Pancreas (tissue), 10 donors: ENCODE results near the gene PBRM1. TPM values are rescaled to one million over a fixed set of nuclear protein-coding genes. Genes with fewer than 3 reads are reported as not detected.

ENCODE experiments used
- ATAC-seq, 4 donors: fragments of 200-7000 bp; cut with Tn5 transposase; one replicate each; pipeline versions ENCODE4 v1.8.0 to v1.9.1; 2020; ENCODE audit warnings: mild to moderate bottlenecking in 4 of 4, moderate library complexity in 4 of 4
- DNase-seq, 6 donors: peaks; one replicate each; pipeline ENCODE4 v3.0.0-alpha.2; 2020
- FAIRE-seq: peaks from 2 replicates; lab custom pipeline; 2012; peaks lifted over from hg19 to GRCh38; lab: Jason Lieb, UNC
- H3K27ac ChIP-seq, 4 donors: fragments of 200-600 bp; sonication (generic); 1 replicate in 3 of 4; 2 replicates in 1 of 4; pipeline versions ENCODE4 v1.5.0 to v1.8.0; 2020
- H3K27me3 ChIP-seq, 4 donors: fragments of 200-600 bp; one replicate each; pipeline ENCODE4 v1.8.0; 2021
- H3K36me3 ChIP-seq, 3 donors: fragments of 200-600 bp; sonication (generic) in 1 of 3; one replicate each; pipeline versions ENCODE4 v1.5.0 to v1.8.0; 2020 to 2021
- H3K4me1 ChIP-seq, 3 donors: fragments of 200-600 bp; one replicate each; pipeline ENCODE4 v1.8.0; 2021
- H3K4me3 ChIP-seq, 4 donors: fragments of 200-600 bp; sonication (generic) in 2 of 4; one replicate each; pipeline versions ENCODE4 v1.5.0 to v1.8.0; 2020 to 2021
- H3K9me3 ChIP-seq, 4 donors: fragments of 200-600 bp; one replicate each; pipeline ENCODE4 v1.8.0; 2021
- CTCF ChIP-seq, 4 donors: fragments of 200-600 bp; sonication (generic) in 3 of 4; IDR thresholded peaks; one replicate each; pipeline versions ENCODE4 v1.5.0 to v1.8.0; 2021; ENCODE audit warnings: antibody characterized with exemption in 4 of 4
- WGBS, 2 donors: extraction: QIAGEN DNeasy Blood & Tissue Kit; methylation state at CpG; one replicate each; pipeline ENCODE4 v1.1.7; 2013; 5-methylcytosine and 5-hydroxymethylcytosine counted together
- intact Hi-C, 3 donors: fragments of 100-400 bp; cut with DNase I; formaldehyde crosslinking; loops; one replicate each; pipeline versions ENCODE4 v1.11.1 to v1.14.2; 2022
- polyA plus RNA-seq, 2 donors: library from polyadenylated mRNA; stranded (reverse); fragments of 200-250 nt; gene quantifications; one replicate each; pipeline ENCODE4 v1.2.3, GENCODE V29; 2013
- total RNA-seq, 6 donors: library from RNA; stranded (reverse); fragmentation: NEBNext Ultra II Directional in 4 of 6; extraction: Animal tissue kit (Norgen Biotek cat#: 25700) in 4 of 6; gene quantifications; one replicate each; pipeline versions ENCODE4 v1.2.1 to v1.2.4, GENCODE V29; 2021 to 2023
- donor health status: healthy with polysubstance abuse.
- donor health status: DM: no; HTN: no; CAD: no; lungs with moderate emphysema.
- donor health status: DM: no; HTN: no; CAD: no.
- donor health status: control.
- donor health status: control.
- donor health status: Bipolar disorder and iron deficiency.
- donor health status: DM: yes; HTN: yes; CAD: no.
- donor health status: DM: no; HTN: no; CAD: no.
- donor health status: DM: no; HTN: no; CAD: no.
- donor health status: DM: yes; HTN: yes; CAD: no.

Gene PBRM1
- total and polyA plus RNA-seq, 8 donors = 7.4 to 34.9 (median 22.5) TPM

GRCh38 chr3:52554026-52554755 is 131.5 kb downstream of the PBRM1 start:
- Histone ChIP-seq H3K4me3 (no peak overlapping the region), H3K4me1 (peaks cover 27 to 28% (median 28%) of the 10 kb centered on the region in 3 donors), H3K9me3 (no peaks in the 10 kb centered on the region), H3K36me3 (peaks cover 0 to 18% (median 13%) of the 10 kb centered on the region in 3 donors), H3K27me3 (no peaks in the 10 kb centered on the region), H3K27ac (peak overlapping the region in 2 of 4 donors; percentile 9 to 16)
- FAIRE-seq (no peak), DNase-seq (peak in 5 of 6 donors; percentile 54 to 85 (median 64)), ATAC-seq (peak; percentile 88 to 95 (median 90))
- WGBS, 2 donors = 36 to 48% methylated on average over 5 of the region's 5 CpGs
- intact Hi-C loops = no loop called here
- no peak for TF ChIP-seq CTCF (IDR thresholded peaks at IDR 0.05)

GRCh38 chr3:52552089-52552488 is 133.6 kb downstream of the PBRM1 start:
- H3K27ac ChIP-seq = no peak overlapping the region
- peaks cover 0 to 27% (median 18%) of the 10 kb centered on the region in 3 donors for H3K36me3 ChIP-seq
- peaks cover 27 to 28% (median 28%) of the 10 kb centered on the region in 3 donors for H3K4me1 ChIP-seq
- no peak for FAIRE-seq
- H3K9me3 ChIP-seq = no peaks in the 10 kb centered on the region
- TF ChIP-seq CTCF (IDR thresholded peaks at IDR 0.05) = no peak
- 42 to 45% methylated on average over 3 of the region's 3 CpGs for WGBS, 2 donors
- intact Hi-C loops = no loop called here
- ATAC-seq = peak in 2 of 4 donors; percentile 21 to 38
- H3K27me3 ChIP-seq = no peaks in the 10 kb centered on the region
- no peak overlapping the region for H3K4me3 ChIP-seq
- no peak for DNase-seq

DNA sequence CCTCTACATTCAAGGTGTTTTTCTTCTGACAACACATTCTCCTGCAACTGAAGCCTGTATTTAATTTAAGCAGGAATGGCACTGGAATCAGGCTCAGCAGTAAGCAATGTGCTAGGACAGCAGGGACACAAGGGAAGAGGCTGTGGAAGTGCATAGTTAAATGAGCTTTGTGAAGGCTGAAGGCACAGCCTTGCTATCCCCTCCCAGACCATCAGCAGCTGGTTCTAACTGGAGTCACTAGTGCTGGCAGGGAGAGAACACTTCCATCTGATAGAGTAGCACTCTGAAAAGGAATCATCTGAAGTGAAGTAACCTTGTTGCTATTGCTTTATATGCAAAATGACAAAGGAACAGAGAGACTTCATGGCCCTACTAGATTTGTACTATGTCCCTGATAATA is 134.6 kb downstream of the PBRM1 start:
- Histone ChIP-seq H3K4me1 (peaks cover 18 to 22% (median 20%) of the 10 kb centered on the region in 3 donors), H3K27me3 (no peaks in the 10 kb centered on the region), H3K4me3 (no peak overlapping the region), H3K9me3 (no peaks in the 10 kb centered on the region), H3K27ac (no peak overlapping the region), H3K36me3 (peaks cover 0 to 30% (median 18%) of the 10 kb centered on the region in 3 donors)
- DNase-seq (no peak), ATAC-seq (no peak), FAIRE-seq (no peak)
- intact Hi-C loops = no loop called here
- TF ChIP-seq CTCF (IDR thresholded peaks at IDR 0.05) = no peak

GRCh38 chr3:52547143-52547542 is 138.6 kb downstream of the PBRM1 start:
- WGBS, 2 donors = 69 to 77% methylated on average over 2 of the region's 2 CpGs
- Histone ChIP-seq H3K4me3 (no peak overlapping the region), H3K27ac (no peak overlapping the region), H3K27me3 (no peaks in the 10 kb centered on the region), H3K9me3 (no peaks in the 10 kb centered on the region), H3K4me1 (no peaks in the 10 kb centered on the region), H3K36me3 (peaks cover 0 to 36% (median 18%) of the 10 kb centered on the region in 3 donors)
- DNase-seq (no peak), ATAC-seq (peak in 1 of 4 donors; percentile 60), FAIRE-seq (no peak)
- no peak for TF ChIP-seq CTCF (IDR thresholded peaks at IDR 0.05)
- intact Hi-C loops = no loop called here
